Endothelial cell of umbilical vein (primary cell): ENCODE measurements around the gene PPP1R1B.

ENCODE experiments used
- EZH2 ChIP-seq: IDR thresholded peaks from 2 replicates; pipeline ENCODE4 v1.6.1; 2012; ENCODE audit warnings: borderline replicate concordance, low read depth, mild to moderate bottlenecking, moderate library complexity, low read length, inconsistent platforms; ENCODE audit not compliant: severe bottlenecking
- FOS ChIP-seq: IDR thresholded peaks from 2 replicates; pipeline ENCODE4 v1.6.1; 2011; ENCODE audit warnings: mild to moderate bottlenecking, low read length, moderate library complexity, borderline replicate concordance; ENCODE audit not compliant: insufficient read depth
- GATA2 ChIP-seq: IDR thresholded peaks from 2 replicates; pipeline ENCODE4 v1.7.0; 2011; ENCODE audit warnings: low read depth, mild to moderate bottlenecking, moderate library complexity, mixed read lengths, low read length; ENCODE audit not compliant: insufficient read length, insufficient read depth
- MYC ChIP-seq: IDR thresholded peaks from one replicate; pipeline ENCODE4 v1.6.1; 2011; ENCODE audit warnings: mild to moderate bottlenecking, low read depth, low read length
- POLR2A ChIP-seq: IDR thresholded peaks from 2 replicates; pipeline ENCODE4 v1.6.1; 2012; ENCODE audit warnings: low read depth, mild to moderate bottlenecking, control low read depth, low read length
- POLR2AphosphoS5 ChIP-seq: IDR thresholded peaks from 2 replicates; pipeline ENCODE4 v1.6.1; 2012; ENCODE audit warnings: low read depth, mild to moderate bottlenecking, control low read depth, low read length, moderate library complexity; ENCODE audit not compliant: insufficient read depth
- TF ChIP-seq, protein P1 (sequence below), 2 donors: IDR thresholded peaks; 1 replicate in 1 of 2; 2 replicates in 1 of 2; pipeline ENCODE4 v1.5.1; 2011; ENCODE audit warnings: low read length in 2 of 2, mild to moderate bottlenecking in 2 of 2, moderate library complexity in 2 of 2, control low read depth in 1 of 2, inconsistent platforms in 1 of 2, low read depth in 1 of 2; ENCODE audit not compliant: insufficient read depth in 1 of 2; ENCODE audit errors: extremely low read depth in 1 of 2
- TF ChIP-seq, protein P2 (sequence below): IDR thresholded peaks from 2 replicates; pipeline ENCODE4 v1.6.1; 2011; ENCODE audit not compliant: insufficient read depth, insufficient read length

DNA sequence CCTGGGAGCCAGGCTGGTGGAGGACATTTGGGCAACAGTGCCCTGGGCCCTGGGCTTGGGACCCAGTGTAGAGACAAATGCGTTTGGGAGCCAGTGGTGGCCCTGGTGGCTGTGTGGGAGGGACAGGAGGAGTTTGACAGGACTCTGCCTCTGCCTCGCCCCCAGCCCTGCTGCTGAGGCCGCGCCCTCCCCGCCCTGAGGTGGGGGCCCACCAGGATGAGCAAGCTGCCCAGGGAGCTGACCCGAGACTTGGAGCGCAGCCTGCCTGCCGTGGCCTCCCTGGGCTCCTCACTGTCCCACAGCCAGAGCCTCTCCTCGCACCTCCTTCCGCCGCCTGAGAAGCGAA is 26.5 kb downstream of the PPP1R1B start:
- TF ChIP-seq EZH2: no peak
- TF ChIP-seq POLR2A: no peak
- TF ChIP-seq, protein P1, sequence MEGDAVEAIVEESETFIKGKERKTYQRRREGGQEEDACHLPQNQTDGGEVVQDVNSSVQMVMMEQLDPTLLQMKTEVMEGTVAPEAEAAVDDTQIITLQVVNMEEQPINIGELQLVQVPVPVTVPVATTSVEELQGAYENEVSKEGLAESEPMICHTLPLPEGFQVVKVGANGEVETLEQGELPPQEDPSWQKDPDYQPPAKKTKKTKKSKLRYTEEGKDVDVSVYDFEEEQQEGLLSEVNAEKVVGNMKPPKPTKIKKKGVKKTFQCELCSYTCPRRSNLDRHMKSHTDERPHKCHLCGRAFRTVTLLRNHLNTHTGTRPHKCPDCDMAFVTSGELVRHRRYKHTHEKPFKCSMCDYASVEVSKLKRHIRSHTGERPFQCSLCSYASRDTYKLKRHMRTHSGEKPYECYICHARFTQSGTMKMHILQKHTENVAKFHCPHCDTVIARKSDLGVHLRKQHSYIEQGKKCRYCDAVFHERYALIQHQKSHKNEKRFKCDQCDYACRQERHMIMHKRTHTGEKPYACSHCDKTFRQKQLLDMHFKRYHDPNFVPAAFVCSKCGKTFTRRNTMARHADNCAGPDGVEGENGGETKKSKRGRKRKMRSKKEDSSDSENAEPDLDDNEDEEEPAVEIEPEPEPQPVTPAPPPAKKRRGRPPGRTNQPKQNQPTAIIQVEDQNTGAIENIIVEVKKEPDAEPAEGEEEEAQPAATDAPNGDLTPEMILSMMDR (IDR thresholded peaks at IDR 0.05; ENCODE audit: extremely low read depth in 1 of 2, insufficient read depth in 1 of 2, low read depth in 1 of 2, low read length in 2 of 2): no peak
- TF ChIP-seq FOS: no peak
- no peak for TF ChIP-seq MYC
- TF ChIP-seq, protein P2, sequence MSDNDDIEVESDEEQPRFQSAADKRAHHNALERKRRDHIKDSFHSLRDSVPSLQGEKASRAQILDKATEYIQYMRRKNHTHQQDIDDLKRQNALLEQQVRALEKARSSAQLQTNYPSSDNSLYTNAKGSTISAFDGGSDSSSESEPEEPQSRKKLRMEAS: no peak
- no peak for TF ChIP-seq POLR2AphosphoS5
- no peak for TF ChIP-seq GATA2
